HEK293T (cell line): ENCODE data around the gene STAT4.

Experiments
- CTCF ChIA-PET: fragments of 350-600 bp; formaldehyde crosslinking; extraction: SDS; loops from one replicate; lab custom pipeline; 2021; ENCODE audit warnings: antibody characterized with exemption, inconsistent platforms; lab: Yijun Ruan, JAX
- POLR2A ChIA-PET: fragments of 350-600 bp; formaldehyde crosslinking; extraction: SDS; loops from one replicate; lab custom pipeline; 2020; ENCODE audit warnings: antibody characterized with exemption, inconsistent platforms; lab: Yijun Ruan, JAX
- DNase-seq: peaks from one replicate; pipeline ENCODE4 v3.0.0; 2012; ENCODE audit warnings: mixed read lengths; ENCODE audit errors: extremely low spot score
- ARNT ChIP-seq: fragments of 450-650 bp; IDR thresholded peaks from 2 replicates; pipeline ENCODE4 v1.6.1; 2017; ENCODE audit warnings: mild to moderate bottlenecking
- BHLHE40 ChIP-seq: fragments of 450-650 bp; IDR thresholded peaks from 2 replicates; pipeline ENCODE4 v1.6.1; 2016; ENCODE audit warnings: mild to moderate bottlenecking, moderate library complexity, borderline replicate concordance
- CTBP1 ChIP-seq: fragments of 450-650 bp; IDR thresholded peaks from 2 replicates; pipeline ENCODE4 v1.6.1; 2016; ENCODE audit warnings: borderline replicate concordance
- ELF4 ChIP-seq: fragments of 450-650 bp; IDR thresholded peaks from 2 replicates; pipeline ENCODE4 v1.6.1; 2017; ENCODE audit warnings: antibody characterized with exemption
- FOXA1 ChIP-seq: fragments of 450-650 bp; IDR thresholded peaks from 2 replicates; pipeline ENCODE4 v1.6.1; 2016; ENCODE audit warnings: mild to moderate bottlenecking
- FOXK2 ChIP-seq: fragments of 450-650 bp; IDR thresholded peaks from 2 replicates; pipeline ENCODE4 v1.6.1; 2016; ENCODE audit warnings: mild to moderate bottlenecking
- FOXM1 ChIP-seq: fragments of 450-650 bp; IDR thresholded peaks from 2 replicates; pipeline ENCODE4 v1.6.1; 2017; ENCODE audit warnings: mild to moderate bottlenecking, borderline replicate concordance
- HDGF ChIP-seq: fragments of 450-650 bp; IDR thresholded peaks from 2 replicates; pipeline ENCODE4 v1.6.1; 2017; ENCODE audit warnings: antibody characterized with exemption, borderline replicate concordance
- L3MBTL2 ChIP-seq: fragments of 450-650 bp; conservative IDR thresholded peaks from 2 replicates; pipeline ENCODE4 v1.6.1; 2016; ENCODE audit warnings: mild to moderate bottlenecking
- LEF1 ChIP-seq: fragments of 450-650 bp; IDR thresholded peaks from 2 replicates; pipeline ENCODE4 v1.6.1; 2017; ENCODE audit warnings: mild to moderate bottlenecking, borderline replicate concordance
- NFRKB ChIP-seq: fragments of 450-650 bp; IDR thresholded peaks from 2 replicates; pipeline ENCODE4 v1.6.1; 2016; ENCODE audit warnings: mild to moderate bottlenecking, moderate library complexity
- PKNOX1 ChIP-seq: fragments of 450-650 bp; IDR thresholded peaks from 2 replicates; pipeline ENCODE4 v1.6.1; 2016
- SP1 ChIP-seq: fragments of 450-650 bp; IDR thresholded peaks from 2 replicates; pipeline ENCODE4 v1.6.1; 2017
- SUZ12 ChIP-seq: fragments of 450-650 bp; IDR thresholded peaks from 2 replicates; pipeline ENCODE4 v1.6.1; 2016; ENCODE audit warnings: mild to moderate bottlenecking
- TARDBP ChIP-seq: fragments of 450-650 bp; IDR thresholded peaks from 2 replicates; pipeline ENCODE4 v1.6.1; 2016
- ZNF384 ChIP-seq: fragments of 450-650 bp; IDR thresholded peaks from 2 replicates; pipeline ENCODE4 v1.6.1; 2016

STAT4 gene

GRCh38 chr2:190993292-190993643 is 157.5 kb downstream of the STAT4 start:
- POLR2A ChIA-PET = no interaction called here
- TF ChIP-seq TARDBP (no peak), FOXM1 (no peak), LEF1 (no peak), CTBP1 (no peak)
- CTCF ChIA-PET = no interaction called here
- no peak for DNase-seq

GRCh38 chr2:190990132-190990531 is 160.7 kb downstream of the STAT4 start:
- no peak for TF ChIP-seq ARNT
- no peak for TF ChIP-seq HDGF
- TF ChIP-seq FOXK2 = no peak
- TF ChIP-seq FOXM1 = no peak
- TF ChIP-seq ELF4 = no peak
- TF ChIP-seq SP1 = no peak
- TF ChIP-seq ZNF384 = no peak
- TF ChIP-seq BHLHE40 = no peak
- no peak for TF ChIP-seq TARDBP
- TF ChIP-seq L3MBTL2 = no peak
- TF ChIP-seq LEF1 = no peak
- TF ChIP-seq FOXA1 = no peak
- no peak for TF ChIP-seq PKNOX1
- TF ChIP-seq NFRKB = no peak
- TF ChIP-seq SUZ12 = no peak
- no peak for TF ChIP-seq CTBP1
- ChIA-PET POLR2A (no interaction called here), CTCF (no interaction called here)
- DNase-seq = no peak

- POLR2A ChIA-PET = no interaction called here
- TF ChIP-seq SUZ12 (no peak), LEF1 (no peak)
- no peak for DNase-seq
- CTCF ChIA-PET = no interaction called here
Observed at GRCh38 chr2:190988910-190989309, 161.9 kb downstream of the STAT4 start.

- no peak for DNase-seq
- TF ChIP-seq ELF4 = no peak
- TF ChIP-seq NFRKB = no peak
- no peak for TF ChIP-seq L3MBTL2
- no peak for TF ChIP-seq SP1
- no peak for TF ChIP-seq SUZ12
- TF ChIP-seq FOXK2 = no peak
- no peak for TF ChIP-seq ZNF384
- CTCF ChIA-PET = no interaction called here
- POLR2A ChIA-PET = no interaction called here
Observed at GRCh38 chr2:190987938-190988337, 162.9 kb downstream of the STAT4 start.

- no peak for DNase-seq
- TF ChIP-seq CTBP1 = no peak
- no peak for TF ChIP-seq LEF1
- no peak for TF ChIP-seq ELF4
- no peak for TF ChIP-seq ZNF384
- no peak for TF ChIP-seq FOXM1
- TF ChIP-seq ARNT = no peak
- TF ChIP-seq BHLHE40 = no peak
- no peak for TF ChIP-seq SUZ12
- TF ChIP-seq TARDBP = no peak
- TF ChIP-seq FOXK2 = no peak
- TF ChIP-seq HDGF = no peak
- ChIA-PET POLR2A (no interaction called here), CTCF (no interaction called here)
Observed at GRCh38 chr2:190987116-190987515, 163.7 kb downstream of the STAT4 start.

- CTCF ChIA-PET = no interaction called here
- POLR2A ChIA-PET = no interaction called here
- DNase-seq = peak; percentile 25
- no peak for TF ChIP-seq SP1
- no peak for TF ChIP-seq FOXM1
- no peak for TF ChIP-seq FOXA1
- TF ChIP-seq FOXK2 = no peak
- TF ChIP-seq NFRKB = no peak
- no peak for TF ChIP-seq L3MBTL2
- TF ChIP-seq TARDBP = no peak
- TF ChIP-seq HDGF = no peak
- TF ChIP-seq BHLHE40 = no peak
Observed at GRCh38 chr2:190986221-190986953, 164.4 kb downstream of the STAT4 start.

- TF ChIP-seq PKNOX1 = no peak
- no peak for TF ChIP-seq SP1
- no peak for TF ChIP-seq CTBP1
- no peak for TF ChIP-seq HDGF
- TF ChIP-seq TARDBP = no peak
- no peak for TF ChIP-seq FOXA1
- TF ChIP-seq ELF4 = no peak
- TF ChIP-seq SUZ12 = no peak
- no peak for TF ChIP-seq FOXM1
- no peak for TF ChIP-seq BHLHE40
- TF ChIP-seq FOXK2 = no peak
- TF ChIP-seq ZNF384 = no peak
- no peak for TF ChIP-seq ARNT
- no peak for TF ChIP-seq LEF1
- DNase-seq = no peak
- CTCF ChIA-PET = interaction anchor here (0.6 kb wide), 1 partner anchor 11 kb away, joined by 3 read pairs; no protein-coding TSS in a partner anchor
- POLR2A ChIA-PET = no interaction called here
Observed at GRCh38 chr2:190984595-190984994, 166.2 kb downstream of the STAT4 start.
